ENCODE results near the gene HSPB2.
"Not testable (repeated sequence)": the region's sequence is repeated elsewhere in the genome, so short reads cannot be mapped to it uniquely, and the experiment has no call there.

HSPB2 gene

GRCh38 chr11:111879637-111879960 lies 32.9 kb upstream of the HSPB2 start:
- Histone ChIP-seq H3K9ac (ENCODE audit: insufficient read length) (peak overlapping the region; percentile 86), H3K9me3 (ENCODE audit: low read depth, low read length) (no peaks in the 10 kb centered on the region), H3K4me3 (peak overlapping the region; percentile 94), H3K36me3 (ENCODE audit: insufficient read depth, low read length) (peaks cover 18% of the 10 kb centered on the region; the same call in 1 of the 2 replicates), H3K27ac (peak overlapping the region; percentile 96)
- DNase-seq (ENCODE audit: low read depth, low spot score) = no peak
- TF ChIP-seq POLR2AphosphoS5 (IDR thresholded peaks at IDR 0.05; ENCODE audit: borderline replicate concordance, low read depth, low read length) (no peak), FOXP2 (optimal IDR thresholded peaks at IDR 0.05; ENCODE audit: control extremely low read depth, extremely low read length, insufficient read depth) (no peak), EZH2 (IDR thresholded peaks at IDR 0.05) (no peak)

- H3K9ac ChIP-seq (ENCODE audit: insufficient read length) = no peak overlapping the region
- H3K9me3 ChIP-seq (ENCODE audit: low read depth, low read length) = no peaks in the 10 kb centered on the region
- no peak overlapping the region for H3K4me3 ChIP-seq
- H3K27ac ChIP-seq = no peak overlapping the region
- TF ChIP-seq EZH2 (IDR thresholded peaks at IDR 0.05) = no peak
- H3K36me3 ChIP-seq (ENCODE audit: insufficient read depth, low read length) = no peaks in the 10 kb centered on the region
- DNase-seq (ENCODE audit: low read depth, low spot score) = no peak
These were observed 30.3 kb upstream of the HSPB2 start for GRCh38 chr11:111882202-111882601.

- not testable (repeated sequence) for H3K36me3 ChIP-seq (ENCODE audit: insufficient read depth, low read length); DNase-seq (ENCODE audit: low read depth, low spot score); H3K9me3 ChIP-seq (ENCODE audit: low read depth, low read length); H3K9ac ChIP-seq (ENCODE audit: insufficient read length); H3K27ac ChIP-seq; H3K4me3 ChIP-seq
These were observed 27.5 kb upstream of the HSPB2 start for GRCh38 chr11:111885053-111885452.

DNA sequence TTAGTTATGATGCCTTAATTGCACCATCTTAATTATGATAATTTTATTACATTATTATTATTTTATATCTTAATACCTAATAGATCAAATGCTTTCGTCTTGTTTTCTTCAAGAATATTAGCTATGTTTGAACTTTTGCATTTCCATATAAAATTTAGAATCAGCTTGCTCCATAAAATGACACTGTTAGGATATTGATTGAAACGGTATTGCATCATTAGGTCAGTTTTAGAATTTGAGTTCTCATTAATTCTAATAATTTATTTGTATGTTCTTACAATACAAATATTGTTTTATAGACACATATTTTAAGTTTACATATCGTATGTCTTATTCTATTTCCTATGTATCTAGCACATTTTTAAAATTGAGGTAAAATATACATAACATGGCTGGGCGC lies 26.5 kb upstream of the HSPB2 start:
- no peak overlapping the region for H3K4me3 ChIP-seq
- no peaks in the 10 kb centered on the region for H3K36me3 ChIP-seq (ENCODE audit: insufficient read depth, low read length)
- H3K27ac ChIP-seq = no peak overlapping the region
- no peaks in the 10 kb centered on the region for H3K9me3 ChIP-seq (ENCODE audit: low read depth, low read length)
- no peak for DNase-seq (ENCODE audit: low read depth, low spot score)
- TF ChIP-seq EZH2 (IDR thresholded peaks at IDR 0.05) (no peak), FOXP2 (optimal IDR thresholded peaks at IDR 0.05; ENCODE audit: control extremely low read depth, extremely low read length, insufficient read depth) (no peak), POLR2AphosphoS5 (IDR thresholded peaks at IDR 0.05; ENCODE audit: borderline replicate concordance, low read depth, low read length) (no peak)
- H3K9ac ChIP-seq (ENCODE audit: insufficient read length) = no peak overlapping the region

- no peak overlapping the region for H3K9ac ChIP-seq (ENCODE audit: insufficient read length)
- H3K27ac ChIP-seq = no peak overlapping the region
- no peak overlapping the region for H3K4me3 ChIP-seq
- H3K9me3 ChIP-seq (ENCODE audit: low read depth, low read length) = no peaks in the 10 kb centered on the region
- no peaks in the 10 kb centered on the region for H3K36me3 ChIP-seq (ENCODE audit: insufficient read depth, low read length)
- no peak for TF ChIP-seq POLR2AphosphoS5 (IDR thresholded peaks at IDR 0.05; ENCODE audit: borderline replicate concordance, low read depth, low read length)
- no peak for TF ChIP-seq FOXP2 (optimal IDR thresholded peaks at IDR 0.05; ENCODE audit: control extremely low read depth, extremely low read length, insufficient read depth)
- no peak for TF ChIP-seq EZH2 (IDR thresholded peaks at IDR 0.05)
- DNase-seq (ENCODE audit: low read depth, low spot score) = no peak
These were observed 25.7 kb upstream of the HSPB2 start for GRCh38 chr11:111886844-111887243.

- Histone ChIP-seq H3K9ac (ENCODE audit: insufficient read length) (no peak overlapping the region), H3K36me3 (ENCODE audit: insufficient read depth, low read length) (no peaks in the 10 kb centered on the region), H3K9me3 (ENCODE audit: low read depth, low read length) (no peaks in the 10 kb centered on the region), H3K27ac (no peak overlapping the region), H3K4me3 (no peak overlapping the region)
- no peak for TF ChIP-seq POLR2AphosphoS5 (IDR thresholded peaks at IDR 0.05; ENCODE audit: borderline replicate concordance, low read depth, low read length)
- no peak for TF ChIP-seq FOXP2 (optimal IDR thresholded peaks at IDR 0.05; ENCODE audit: control extremely low read depth, extremely low read length, insufficient read depth)
- TF ChIP-seq EZH2 (IDR thresholded peaks at IDR 0.05) = no peak
- no peak for DNase-seq (ENCODE audit: low read depth, low spot score)
These were observed 7.1 kb upstream of the HSPB2 start for GRCh38 chr11:111905411-111905810.

GRCh38 chr11:111906680-111907079 lies 5.9 kb upstream of the HSPB2 start:
- no peaks in the 10 kb centered on the region for H3K9me3 ChIP-seq (ENCODE audit: low read depth, low read length)

GRCh38 chr11:111908639-111909305 lies 3.8 kb upstream of the HSPB2 start:
- no peak for TF ChIP-seq POLR2AphosphoS5 (IDR thresholded peaks at IDR 0.05; ENCODE audit: borderline replicate concordance, low read depth, low read length)
- no peak for TF ChIP-seq EZH2 (IDR thresholded peaks at IDR 0.05)
- no peak for TF ChIP-seq FOXP2 (optimal IDR thresholded peaks at IDR 0.05; ENCODE audit: control extremely low read depth, extremely low read length, insufficient read depth)
- no peak overlapping the region for H3K27ac ChIP-seq
- H3K36me3 ChIP-seq (ENCODE audit: insufficient read depth, low read length) = no peaks in the 10 kb centered on the region
- DNase-seq (ENCODE audit: low read depth, low spot score) = no peak
- H3K9ac ChIP-seq (ENCODE audit: insufficient read length) = no peak overlapping the region
- no peaks in the 10 kb centered on the region for H3K9me3 ChIP-seq (ENCODE audit: low read depth, low read length)
- no peak overlapping the region for H3K4me3 ChIP-seq

More at GRCh38 chr11:111906680-111907079, 5.9 kb upstream of the HSPB2 start:
- H3K27ac ChIP-seq = no peak overlapping the region
- no peak for DNase-seq (ENCODE audit: low read depth, low spot score)
- H3K36me3 ChIP-seq (ENCODE audit: insufficient read depth, low read length) = no peaks in the 10 kb centered on the region
- TF ChIP-seq POLR2AphosphoS5 (IDR thresholded peaks at IDR 0.05; ENCODE audit: borderline replicate concordance, low read depth, low read length) (no peak), EZH2 (IDR thresholded peaks at IDR 0.05) (no peak), FOXP2 (optimal IDR thresholded peaks at IDR 0.05; ENCODE audit: control extremely low read depth, extremely low read length, insufficient read depth) (no peak)
- H3K4me3 ChIP-seq = no peak overlapping the region
- no peak overlapping the region for H3K9ac ChIP-seq (ENCODE audit: insufficient read length)

DNA sequence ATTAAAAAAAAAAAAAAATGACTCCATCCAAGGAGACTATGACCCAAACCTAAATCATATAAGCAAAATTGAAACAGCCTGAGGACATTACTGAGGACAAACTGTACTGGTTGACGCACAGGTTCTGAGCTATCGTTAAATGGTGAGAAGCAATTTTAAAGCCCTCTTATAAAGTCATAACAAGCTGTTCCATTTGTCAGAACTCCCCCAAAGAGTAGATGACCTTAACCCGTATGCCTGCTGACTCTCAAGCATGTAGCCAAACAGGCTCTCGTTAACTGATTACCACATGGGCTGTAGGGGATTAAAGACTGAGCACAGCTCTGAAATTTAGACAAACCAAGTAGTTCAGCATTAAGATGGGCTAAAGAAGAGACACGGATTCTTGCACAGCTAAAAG lies 3.2 kb upstream of the HSPB2 start:
- no peak for DNase-seq (ENCODE audit: low read depth, low spot score)
- Histone ChIP-seq H3K27ac (no peak overlapping the region), H3K9ac (ENCODE audit: insufficient read length) (no peak overlapping the region), H3K4me3 (no peak overlapping the region), H3K36me3 (ENCODE audit: insufficient read depth, low read length) (no peaks in the 10 kb centered on the region), H3K9me3 (ENCODE audit: low read depth, low read length) (no peaks in the 10 kb centered on the region)
- TF ChIP-seq FOXP2 (optimal IDR thresholded peaks at IDR 0.05; ENCODE audit: control extremely low read depth, extremely low read length, insufficient read depth) (no peak), POLR2AphosphoS5 (IDR thresholded peaks at IDR 0.05; ENCODE audit: borderline replicate concordance, low read depth, low read length) (no peak), EZH2 (IDR thresholded peaks at IDR 0.05) (no peak)

Data from SK-N-MC (cell line).